Loucy (cell line): ENCODE data around the gene CTSH.

Experiments used
- H2AFZ ChIP-seq: fragments of 200-600 bp; sonication (generic); 2 replicates; pipeline ENCODE4 v1.6.0; 2016; ENCODE audit warnings: antibody characterized with exemption, mild to moderate bottlenecking, low read length, moderate library complexity
- H3F3A ChIP-seq: fragments of 200-600 bp; 2 replicates; pipeline ENCODE4 v1.6.0; 2016; ENCODE audit warnings: antibody characterized with exemption, low read depth, mild to moderate bottlenecking
- H3K27me3 ChIP-seq: fragments of 200-600 bp; sonication (generic); 2 replicates; pipeline ENCODE4 v1.6.1; 2014; ENCODE audit warnings: low read length, mild to moderate bottlenecking; ENCODE audit not compliant: insufficient read depth, poor library complexity, severe bottlenecking
- H3K36me3 ChIP-seq: fragments of 200-600 bp; sonication (generic); 2 replicates; pipeline ENCODE4 v1.6.1; 2016; ENCODE audit warnings: low read length; ENCODE audit not compliant: insufficient read depth
- H3K4me1 ChIP-seq: fragments of 200-600 bp; sonication (generic); 2 replicates; pipeline ENCODE4 v1.5.1; 2014; ENCODE audit warnings: low read length, mild to moderate bottlenecking; ENCODE audit not compliant: insufficient read depth, poor library complexity, severe bottlenecking
- H3K4me2 ChIP-seq: fragments of 200-600 bp; sonication (generic); 2 replicates; pipeline ENCODE4 v1.6.0; 2014; ENCODE audit warnings: antibody characterized with exemption, low read length, low read depth, mild to moderate bottlenecking; ENCODE audit not compliant: poor library complexity, severe bottlenecking
- H3K4me3 ChIP-seq: fragments of 200-600 bp; sonication (generic); 2 replicates; pipeline ENCODE4 v1.5.1; 2014; ENCODE audit warnings: low read length, mild to moderate bottlenecking, mixed read lengths; ENCODE audit not compliant: poor library complexity, severe bottlenecking
- H3K79me2 ChIP-seq: fragments of 200-600 bp; sonication (generic); 2 replicates; pipeline ENCODE4 v1.6.1; 2014; ENCODE audit warnings: low read length; ENCODE audit not compliant: insufficient read depth
- H3K9ac ChIP-seq: fragments of 200-600 bp; sonication (generic); 2 replicates; pipeline ENCODE4 v1.6.0; 2014; ENCODE audit warnings: mild to moderate bottlenecking, low read depth, low read length, moderate library complexity; ENCODE audit not compliant: poor library complexity, severe bottlenecking
- H3K9me2 ChIP-seq: fragments of 200-600 bp; sonication (generic); replicated peaks from 2 replicates; pipeline ENCODE4 v1.6.1; 2016; ENCODE audit warnings: low read depth, low read length, mixed read lengths
- H3K9me3 ChIP-seq: fragments of 200-600 bp; sonication (generic); 2 replicates; pipeline ENCODE4 v1.6.1; 2014; ENCODE audit warnings: mild to moderate bottlenecking, antibody characterized with exemption, low read length, low read depth; ENCODE audit not compliant: insufficient read depth
- H4K20me1 ChIP-seq: fragments of 200-600 bp; sonication (generic); 2 replicates; pipeline ENCODE4 v1.6.0; 2014; ENCODE audit warnings: antibody characterized with exemption, low read length, mild to moderate bottlenecking; ENCODE audit not compliant: insufficient read depth, poor library complexity, severe bottlenecking
- CTCF ChIP-seq: fragments of 200-600 bp; sonication (generic); conservative IDR thresholded peaks from 2 replicates; pipeline ENCODE4 v1.5.1; 2014; ENCODE audit warnings: mild to moderate bottlenecking, antibody characterized with exemption, low read length
- EZH2phosphoT487 ChIP-seq: fragments of 200-600 bp; IDR thresholded peaks from 2 replicates; pipeline ENCODE4 v1.6.1; 2018; ENCODE audit warnings: antibody characterized with exemption, mild to moderate bottlenecking, moderate library complexity, borderline replicate concordance

Gene CTSH

GRCh38 chr15:78987556-78988360 is 42.9 kb upstream of the CTSH start:
- Histone ChIP-seq H3K4me3 (no peak overlapping the region), H4K20me1 (no peaks in the 10 kb centered on the region), H3K36me3 (no peaks in the 10 kb centered on the region), H3F3A (no peaks in the 10 kb centered on the region), H3K4me2 (no peak overlapping the region), H3K9ac (no peak overlapping the region), H2AFZ (no peak overlapping the region), H3K4me1 (no peaks in the 10 kb centered on the region), H3K27me3 (no peaks in the 10 kb centered on the region), H3K9me3 (no peaks in the 10 kb centered on the region), H3K9me2 (no peaks in the 10 kb centered on the region), H3K79me2 (no peaks in the 10 kb centered on the region)
- TF ChIP-seq EZH2phosphoT487 (no peak), CTCF (no peak)

DNA sequence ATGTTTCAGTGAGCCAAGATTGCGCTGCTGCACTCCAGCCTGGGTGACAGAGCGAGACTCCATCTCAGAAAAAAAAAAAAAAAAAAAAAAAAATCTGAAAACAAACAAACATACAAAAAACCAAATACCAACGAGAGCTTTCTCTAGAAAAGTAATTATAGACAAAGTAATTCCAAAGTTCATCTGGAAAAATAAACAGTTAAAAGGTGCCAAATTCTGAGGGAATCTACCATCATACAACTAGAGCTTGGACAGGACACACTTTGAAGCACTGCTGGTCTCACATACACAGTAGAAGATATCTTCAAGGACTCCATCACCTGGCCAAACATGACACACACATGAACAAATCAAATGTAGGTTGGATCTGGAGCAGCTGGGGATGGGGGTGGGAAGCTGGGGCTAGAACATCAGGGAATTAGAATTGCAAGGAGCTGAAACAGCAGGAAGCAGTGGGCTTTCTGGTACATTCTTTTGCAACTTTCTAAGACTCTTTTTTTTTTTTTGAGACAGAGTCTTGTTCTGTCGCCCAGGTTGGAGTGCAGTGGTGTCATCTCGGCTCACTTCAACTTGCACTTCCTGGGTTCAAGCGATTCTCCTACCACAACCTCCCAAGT is 41.1 kb upstream of the CTSH start:
- H3K27me3 ChIP-seq = no peaks in the 10 kb centered on the region
- H4K20me1 ChIP-seq = no peaks in the 10 kb centered on the region
- H3K4me1 ChIP-seq = no peaks in the 10 kb centered on the region
- H3K4me2 ChIP-seq = no peak overlapping the region
- H3K9me2 ChIP-seq = no peaks in the 10 kb centered on the region
- H3K79me2 ChIP-seq = no peaks in the 10 kb centered on the region
- H3K9me3 ChIP-seq = no peaks in the 10 kb centered on the region
- H2AFZ ChIP-seq = no peak overlapping the region
- no peak overlapping the region for H3K4me3 ChIP-seq
- TF ChIP-seq CTCF = no peak
- TF ChIP-seq EZH2phosphoT487 = no peak
- no peak overlapping the region for H3K9ac ChIP-seq
- H3F3A ChIP-seq = no peaks in the 10 kb centered on the region
- H3K36me3 ChIP-seq = no peaks in the 10 kb centered on the region

DNA sequence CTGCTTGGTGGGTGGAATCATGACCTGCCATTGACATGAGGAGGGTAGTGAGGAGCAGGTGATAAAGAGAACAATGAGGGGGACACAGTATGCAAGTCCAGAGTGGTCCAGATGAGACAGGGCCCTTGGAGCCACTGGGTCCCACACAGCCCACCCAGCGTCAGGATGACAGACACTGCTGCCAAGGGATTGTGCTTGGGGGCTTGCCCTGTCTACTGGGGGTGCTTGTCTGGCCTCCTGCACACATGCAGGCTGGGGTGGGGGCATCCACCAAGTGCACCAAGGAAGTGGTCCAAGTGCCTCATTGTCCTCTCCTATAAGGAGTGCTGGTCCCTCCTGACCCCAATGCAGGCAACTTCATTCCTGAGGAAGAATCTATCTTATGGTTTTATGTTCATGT is 39.2 kb upstream of the CTSH start:
- no peaks in the 10 kb centered on the region for H3K36me3 ChIP-seq
- TF ChIP-seq EZH2phosphoT487 (no peak), CTCF (no peak)
- H3K4me1 ChIP-seq = no peaks in the 10 kb centered on the region
- no peak overlapping the region for H3K4me2 ChIP-seq
- H3K27me3 ChIP-seq = no peaks in the 10 kb centered on the region
- no peaks in the 10 kb centered on the region for H3K9me3 ChIP-seq
- no peaks in the 10 kb centered on the region for H4K20me1 ChIP-seq
- no peaks in the 10 kb centered on the region for H3F3A ChIP-seq
- no peaks in the 10 kb centered on the region for H3K79me2 ChIP-seq
- H3K9ac ChIP-seq = no peak overlapping the region
- no peak overlapping the region for H2AFZ ChIP-seq
- no peaks in the 10 kb centered on the region for H3K9me2 ChIP-seq
- no peak overlapping the region for H3K4me3 ChIP-seq
